GM23338 (cell line): ENCODE results near the gene STAP2. TPM values are rescaled to one million over a fixed set of nuclear protein-coding genes. Genes with fewer than 3 reads are reported as not detected.

ENCODE experiments used
- ATAC-seq: fragments of 200-7000 bp; cut with Tn5 transposase; 3 replicates; pipeline ENCODE4 v1.9.1; 2020
- DNase-seq: peaks from one replicate; pipeline ENCODE4 v3.0.0-alpha.2; 2015; ENCODE audit warnings: low spot score
- H2AFZ ChIP-seq: fragments of 200-600 bp; sonication (generic); 2 replicates; pipeline ENCODE4 v1.8.0; 2016; ENCODE audit warnings: antibody characterized with exemption, mild to moderate bottlenecking, moderate library complexity
- H3F3A ChIP-seq: fragments of 200-600 bp; sonication (generic); replicated peaks from 2 replicates; pipeline ENCODE4 v1.8.0; 2017; ENCODE audit warnings: antibody characterized with exemption, mixed run types, low read depth
- H3K27ac ChIP-seq: fragments of 200-600 bp; sonication (generic); 2 replicates; pipeline ENCODE4 v1.6.1; 2016; ENCODE audit warnings: low read depth
- H3K27me3 ChIP-seq: fragments of 200-600 bp; sonication (generic); 2 replicates; pipeline ENCODE4 v1.8.0; 2016; ENCODE audit warnings: mild to moderate bottlenecking, mixed run types, moderate library complexity; ENCODE audit not compliant: insufficient read depth
- H3K36me3 ChIP-seq: fragments of 200-600 bp; sonication (generic); 2 replicates; pipeline ENCODE4 v1.8.0; 2016; ENCODE audit warnings: mild to moderate bottlenecking; ENCODE audit not compliant: insufficient read depth
- H3K4me1 ChIP-seq: fragments of 200-600 bp; sonication (generic); 2 replicates; pipeline ENCODE4 v1.8.0; 2016; ENCODE audit warnings: mild to moderate bottlenecking, moderate library complexity; ENCODE audit not compliant: insufficient read depth
- H3K4me2 ChIP-seq: fragments of 200-600 bp; sonication (generic); 2 replicates; pipeline ENCODE4 v1.7.1; 2017; ENCODE audit warnings: mixed run types
- H3K4me3 ChIP-seq: fragments of 200-600 bp; sonication (generic); 2 replicates; pipeline ENCODE4 v1.6.1; 2016; ENCODE audit warnings: mixed run types
- H3K79me2 ChIP-seq: fragments of 200-600 bp; sonication (generic); replicated peaks from 2 replicates; pipeline ENCODE4 v1.8.0; 2017; ENCODE audit warnings: mild to moderate bottlenecking; ENCODE audit not compliant: insufficient read depth
- H3K9me2 ChIP-seq: fragments of 200-600 bp; sonication (generic); 2 replicates; pipeline ENCODE4 v1.8.0; 2017; ENCODE audit not compliant: insufficient read depth
- H4K20me1 ChIP-seq: fragments of 200-600 bp; sonication (generic); replicated peaks from 2 replicates; pipeline ENCODE4 v1.8.0; 2017; ENCODE audit warnings: mild to moderate bottlenecking; ENCODE audit not compliant: insufficient read depth
- H3K27ac Mint-ChIP-seq: 2 replicates; pipeline ENCODE4 v1.8.0; 2020; ENCODE audit warnings: inconsistent platforms, mild to moderate bottlenecking, moderate library complexity, mixed read lengths
- H3K27me3 Mint-ChIP-seq: 3 replicates; pipeline ENCODE4 v1.8.0; 2022; ENCODE audit warnings: low read depth, mild to moderate bottlenecking, moderate library complexity, mixed read lengths, inconsistent platforms; ENCODE audit not compliant: insufficient read depth, poor library complexity
- H3K36me3 Mint-ChIP-seq: 3 replicates; pipeline ENCODE4 v1.8.0; 2021; ENCODE audit warnings: low read depth, mild to moderate bottlenecking, inconsistent platforms, moderate library complexity, mixed read lengths
- H3K4me1 Mint-ChIP-seq: 3 replicates; pipeline ENCODE4 v1.8.0; 2020; ENCODE audit warnings: mild to moderate bottlenecking, inconsistent platforms, mixed read lengths
- H3K4me3 Mint-ChIP-seq: 3 replicates; pipeline ENCODE4 v1.8.0; 2021; ENCODE audit warnings: moderate library complexity, mild to moderate bottlenecking, inconsistent platforms, mixed read lengths
- H3K9me3 Mint-ChIP-seq: 3 replicates; pipeline ENCODE4 v1.8.0; 2020; ENCODE audit warnings: moderate library complexity, mild to moderate bottlenecking, inconsistent platforms, mixed read lengths
- CREB1 ChIP-seq: fragments of 250-450 bp; sonication (Bioruptor Pico); IDR thresholded peaks from 2 replicates; pipeline ENCODE4 v1.5.0; 2020; ENCODE audit warnings: low read depth, mild to moderate bottlenecking, moderate library complexity
- EZH2phosphoT487 ChIP-seq: fragments of 200-600 bp; sonication (generic); IDR thresholded peaks from one replicate; pipeline ENCODE4 v1.8.1; 2018; ENCODE audit warnings: antibody characterized with exemption; ENCODE audit not compliant: unreplicated experiment
- NANOG ChIP-seq: IDR thresholded peaks from 2 replicates; pipeline ENCODE4 v1.6.1; 2016; ENCODE audit warnings: antibody characterized with exemption, borderline replicate concordance
- POLR2AphosphoS5 ChIP-seq: IDR thresholded peaks from 2 replicates; pipeline ENCODE4 v1.6.1; 2016; ENCODE audit warnings: antibody characterized with exemption, low read depth
- REST ChIP-seq: IDR thresholded peaks from one replicate; pipeline ENCODE4 v1.6.1; 2018; ENCODE audit warnings: antibody characterized with exemption; ENCODE audit not compliant: unreplicated experiment
- ZNF114 ChIP-seq: fragments of 250-450 bp; sonication (Bioruptor Pico); IDR thresholded peaks from 2 replicates; pipeline ENCODE4 v1.5.0; 2020; ENCODE audit warnings: mild to moderate bottlenecking, moderate library complexity
- ZNF331 ChIP-seq: fragments of 250-450 bp; sonication (Bioruptor Pico); IDR thresholded peaks from 2 replicates; pipeline ENCODE4 v1.5.0; 2020; ENCODE audit warnings: low read depth, mild to moderate bottlenecking, moderate library complexity
- polyA plus RNA-seq: library from polyadenylated mRNA; unstranded; fragments of >200 nt; fragmentation: Nextera tagmentation; extraction: Ambion mirVana; gene quantifications from 2 replicates; pipeline ENCODE4 v1.2.1, GENCODE V29; 2016
- total RNA-seq: library from RNA; depleted of rRNA; stranded (reverse); fragments of >200 nt; shearing (Covaris generic); gene quantifications from 2 replicates; pipeline ENCODE4 v1.2.3, GENCODE V29; 2014
- TF ChIP-seq, protein P1 (sequence below), 2 experiments: fragments of 200-600 bp in 1 of 2; sonication (generic) in 1 of 2; conservative IDR thresholded peaks; 2 replicates each; pipeline versions ENCODE4 v1.5.1 to v1.6.1; 2016 to 2017; ENCODE audit warnings: antibody characterized with exemption in 2 of 2, low read depth in 2 of 2, mild to moderate bottlenecking in 2 of 2, moderate library complexity in 1 of 2
- TF ChIP-seq, protein P2 (sequence below): IDR thresholded peaks from 2 replicates; pipeline ENCODE4 v1.6.1; 2016; ENCODE audit warnings: antibody characterized with exemption

The STAP2 gene
- total and polyA plus RNA-seq, 2 experiments from 2014 or later, result 15.1 to 20.7 TPM

- TF ChIP-seq REST (no peak), ZNF114 (CRISPR knock-in tag) (no peak), POLR2AphosphoS5 (no peak), EZH2phosphoT487 (no peak), CREB1 (CRISPR knock-in tag) (no peak)
- TF ChIP-seq, protein P1, sequence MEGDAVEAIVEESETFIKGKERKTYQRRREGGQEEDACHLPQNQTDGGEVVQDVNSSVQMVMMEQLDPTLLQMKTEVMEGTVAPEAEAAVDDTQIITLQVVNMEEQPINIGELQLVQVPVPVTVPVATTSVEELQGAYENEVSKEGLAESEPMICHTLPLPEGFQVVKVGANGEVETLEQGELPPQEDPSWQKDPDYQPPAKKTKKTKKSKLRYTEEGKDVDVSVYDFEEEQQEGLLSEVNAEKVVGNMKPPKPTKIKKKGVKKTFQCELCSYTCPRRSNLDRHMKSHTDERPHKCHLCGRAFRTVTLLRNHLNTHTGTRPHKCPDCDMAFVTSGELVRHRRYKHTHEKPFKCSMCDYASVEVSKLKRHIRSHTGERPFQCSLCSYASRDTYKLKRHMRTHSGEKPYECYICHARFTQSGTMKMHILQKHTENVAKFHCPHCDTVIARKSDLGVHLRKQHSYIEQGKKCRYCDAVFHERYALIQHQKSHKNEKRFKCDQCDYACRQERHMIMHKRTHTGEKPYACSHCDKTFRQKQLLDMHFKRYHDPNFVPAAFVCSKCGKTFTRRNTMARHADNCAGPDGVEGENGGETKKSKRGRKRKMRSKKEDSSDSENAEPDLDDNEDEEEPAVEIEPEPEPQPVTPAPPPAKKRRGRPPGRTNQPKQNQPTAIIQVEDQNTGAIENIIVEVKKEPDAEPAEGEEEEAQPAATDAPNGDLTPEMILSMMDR (conservative IDR thresholded peaks at IDR 0.05; ENCODE audit: low read depth in 2 of 2), result no peak
Measured at GRCh38 chr19:4385291-4386040, 46.8 kb upstream of the STAP2 start (continued).

DNA sequence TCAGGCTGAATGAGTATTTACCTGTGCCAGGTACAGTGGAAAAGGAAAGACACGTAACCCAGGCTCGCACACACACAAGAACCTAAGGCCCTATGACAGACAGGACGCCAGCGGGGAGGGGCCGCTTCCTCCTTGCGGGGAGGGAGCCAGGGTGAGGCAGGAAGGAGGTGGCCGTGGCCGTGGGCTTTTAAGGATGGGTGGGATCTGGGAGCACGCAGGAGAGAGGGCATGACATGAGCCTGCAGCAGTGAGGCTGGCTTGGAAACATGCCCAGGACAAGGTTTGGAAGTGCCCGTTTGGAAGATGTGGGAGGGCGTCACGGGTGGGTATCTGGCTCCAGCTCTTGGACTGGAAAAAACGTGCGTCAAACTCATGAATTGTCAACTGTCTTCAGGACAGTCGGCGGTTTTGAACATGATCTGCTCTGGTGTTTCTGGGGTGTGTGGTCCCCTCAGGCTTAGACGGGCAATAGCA lies 41.7 kb upstream of the STAP2 start:
- Histone ChIP-seq H3K4me1 (peaks cover 19% of the 10 kb centered on the region), H3K27ac (no peak overlapping the region), H3K79me2 (peaks cover 85% of the 10 kb centered on the region), H3K27me3 (no peaks in the 10 kb centered on the region), H3K9me2 (no peaks in the 10 kb centered on the region), H4K20me1 (peaks cover 42% of the 10 kb centered on the region), H3K4me2 (0 out of 2 replicates have a peak overlapping the region, but pooled peaks have one; percentile 43), H3K36me3 (no peaks in the 10 kb centered on the region), H2AFZ (no peak overlapping the region), H3F3A (0 out of 2 replicates have a peak, but pooled peaks cover 5% of the 10 kb centered on the region), H3K4me3 (no peak overlapping the region)
- DNase-seq, result no peak
- Mint-ChIP-seq H3K36me3 (0 out of 3 replicates have a peak, but pooled peaks cover 6% of the 10 kb centered on the region), H3K4me1 (peaks cover 44% of the 10 kb centered on the region), H3K27ac (no peak overlapping the region), H3K9me3 (no peaks in the 10 kb centered on the region), H3K4me3 (no peak overlapping the region; the same call in 2 of the 3 replicates), H3K27me3 (peaks cover 22% of the 10 kb centered on the region)
- no peak for ATAC-seq
- TF ChIP-seq, protein P1 (conservative IDR thresholded peaks at IDR 0.05; ENCODE audit: low read depth in 2 of 2), result no peak
- TF ChIP-seq, protein P2, sequence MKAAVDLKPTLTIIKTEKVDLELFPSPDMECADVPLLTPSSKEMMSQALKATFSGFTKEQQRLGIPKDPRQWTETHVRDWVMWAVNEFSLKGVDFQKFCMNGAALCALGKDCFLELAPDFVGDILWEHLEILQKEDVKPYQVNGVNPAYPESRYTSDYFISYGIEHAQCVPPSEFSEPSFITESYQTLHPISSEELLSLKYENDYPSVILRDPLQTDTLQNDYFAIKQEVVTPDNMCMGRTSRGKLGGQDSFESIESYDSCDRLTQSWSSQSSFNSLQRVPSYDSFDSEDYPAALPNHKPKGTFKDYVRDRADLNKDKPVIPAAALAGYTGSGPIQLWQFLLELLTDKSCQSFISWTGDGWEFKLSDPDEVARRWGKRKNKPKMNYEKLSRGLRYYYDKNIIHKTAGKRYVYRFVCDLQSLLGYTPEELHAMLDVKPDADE, result no peak
- TF ChIP-seq ZNF114 (CRISPR knock-in tag) (no peak), NANOG (no peak), REST (no peak), ZNF331 (CRISPR knock-in tag) (no peak)
